GM21381 (cell line): ENCODE measurements around the gene CHCT1.
"Not testable (repeated sequence)": the region's sequence is repeated elsewhere in the genome, so short reads cannot be mapped to it uniquely, and the experiment has no call there.

ENCODE experiments used
- ATAC-seq: cut with Tn5 transposase; IDR thresholded peaks from one replicate; pipeline ENCODE4 v1.9.1; 2021; ENCODE audit warnings: mild to moderate bottlenecking, moderate library complexity; ENCODE audit not compliant: unreplicated experiment

Gene CHCT1

GRCh38 chr17:60398227-60398959, 23.9 kb upstream of the CHCT1 start:
- ATAC-seq = peak; percentile 61

GRCh38 chr17:60401819-60402218, 20.5 kb upstream of the CHCT1 start:
- ATAC-seq = no peak

- no peak for ATAC-seq
Measured at GRCh38 chr17:60403523-60403810, 18.8 kb upstream of the CHCT1 start.

GRCh38 chr17:60403962-60404361, 18.3 kb upstream of the CHCT1 start:
- ATAC-seq = no peak

GRCh38 chr17:60406887-60407286, 15.4 kb upstream of the CHCT1 start:
- no peak for ATAC-seq

- no peak for ATAC-seq
Measured at GRCh38 chr17:60410001-60410400, 12.3 kb upstream of the CHCT1 start.

- no peak for ATAC-seq
Measured at GRCh38 chr17:60412701-60413100, 9.6 kb upstream of the CHCT1 start.

GRCh38 chr17:60415146-60415545, 7.1 kb upstream of the CHCT1 start:
- no peak for ATAC-seq

GRCh38 chr17:60416368-60416925, 5.8 kb upstream of the CHCT1 start:
- ATAC-seq = no peak

- not testable (repeated sequence) for ATAC-seq
Measured at GRCh38 chr17:60419003-60419402, 3.3 kb upstream of the CHCT1 start.

- not testable (repeated sequence) for ATAC-seq
Measured at GRCh38 chr17:60419875-60420274, 2.4 kb upstream of the CHCT1 start.

- ATAC-seq = peak; percentile 89
Measured at GRCh38 chr17:60421273-60422161, 772 bp upstream of the CHCT1 start.

- ATAC-seq = no peak
Measured at GRCh38 chr17:60423865-60424264, 1.6 kb downstream of the CHCT1 start.

GRCh38 chr17:60425626-60426025, 3.3 kb downstream of the CHCT1 start:
- no peak for ATAC-seq

- no peak for ATAC-seq
Measured at GRCh38 chr17:60426596-60426995, 4.3 kb downstream of the CHCT1 start.

GRCh38 chr17:60428491-60428890, 6.2 kb downstream of the CHCT1 start:
- ATAC-seq = not testable (repeated sequence)

GRCh38 chr17:60430561-60430960, 8.3 kb downstream of the CHCT1 start:
- not testable (repeated sequence) for ATAC-seq

- not testable (repeated sequence) for ATAC-seq
Measured at GRCh38 chr17:60433021-60433997, 11.0 kb downstream of the CHCT1 start.

GRCh38 chr17:60435244-60436167, 13.2 kb downstream of the CHCT1 start:
- no peak for ATAC-seq

- no peak for ATAC-seq
Measured at GRCh38 chr17:60436676-60437075, 14.4 kb downstream of the CHCT1 start.
